ENCODE results near the gene TMED7. TPM values are rescaled to one million over a fixed set of nuclear protein-coding genes. Genes with fewer than 3 reads are reported as not detected.

Gene TMED7
- total RNA-seq, 3 donors from 2014 or later (not counting 1 experiment from before 2014, with no cell fraction given): 40.6 to 48.8 (median 48.1) TPM

GRCh38 chr5:115666023-115666422, 40.2 kb upstream of the TMED7 start:
- H3K36me3 ChIP-seq (ENCODE audit: control insufficient read depth, insufficient read depth, low read length): no peaks in the 10 kb centered on the region
- peaks cover 24 to 30% of the 10 kb centered on the region in 2 donors for H3K27me3 Mint-ChIP-seq (ENCODE audit: low read depth in 2 of 2)
- intact Hi-C loops (cut with micrococcal nuclease): no loop called here

DNA sequence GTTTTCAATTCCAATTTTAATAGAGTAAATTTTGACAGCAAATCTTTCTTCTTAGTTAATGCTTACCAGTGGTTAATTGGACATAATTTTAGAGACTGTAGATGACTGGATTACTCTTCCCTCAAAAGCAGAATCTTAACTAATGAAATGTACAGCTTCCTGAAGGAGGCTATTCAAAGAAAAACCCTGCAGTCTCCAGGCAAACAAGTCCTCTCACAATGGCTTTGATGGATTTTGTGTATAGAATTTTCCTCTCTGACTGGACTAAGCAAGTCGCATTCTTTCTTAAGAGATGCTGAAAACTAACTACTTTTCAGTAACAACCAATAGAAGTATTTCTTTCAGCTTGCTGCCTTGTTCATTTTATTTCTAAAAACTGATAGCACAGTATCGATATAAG, 35.7 kb upstream of the TMED7 start:
- Mint-ChIP-seq H3K27me3 (ENCODE audit: low read depth in 2 of 2) (peaks cover 23 to 56% of the 10 kb centered on the region in 2 donors), H3K9me3 (peaks cover under 1% of the 10 kb centered on the region in 2 donors), H3K4me3 (no peak overlapping the region), H3K4me1 (no peaks in the 10 kb centered on the region), H3K36me3 (peaks cover 8% of the 10 kb centered on the region), H3K27ac (no peak overlapping the region)
- no peaks in the 10 kb centered on the region for H3K9me3 ChIP-seq (ENCODE audit: control insufficient read depth, insufficient read depth, low read length)
- H3K4me3 ChIP-seq (ENCODE audit: low read length): no peak overlapping the region
- peaks cover 8% of the 10 kb centered on the region for H3K27me3 ChIP-seq (ENCODE audit: control insufficient read depth, insufficient read depth, low read length)
- no peaks in the 10 kb centered on the region for H3K36me3 ChIP-seq (ENCODE audit: control insufficient read depth, insufficient read depth, low read length)
- no peak for TF ChIP-seq CTCF (IDR thresholded peaks at IDR 0.05)
- no peak overlapping the region for H3K27ac ChIP-seq (ENCODE audit: low read length)
- intact Hi-C loops (cut with micrococcal nuclease): no loop called here
- H3K4me1 ChIP-seq (ENCODE audit: control insufficient read depth, insufficient read depth, low read length): no peaks in the 10 kb centered on the region
- ATAC-seq (no peak), DNase-seq (no peak)
- WGBS (ENCODE audit: insufficient coverage): no CpG with 5 or more reads among the region's 2 CpGs

More at GRCh38 chr5:115666023-115666422, 40.2 kb upstream of the TMED7 start:
- no peak overlapping the region for H3K27ac Mint-ChIP-seq
- H3K36me3 Mint-ChIP-seq: peaks cover 20% of the 10 kb centered on the region
- H3K27me3 ChIP-seq (ENCODE audit: control insufficient read depth, insufficient read depth, low read length): peaks cover 8% of the 10 kb centered on the region
- ATAC-seq (no peak), DNase-seq (no peak)
- no peak for TF ChIP-seq CTCF (IDR thresholded peaks at IDR 0.05)
- peaks cover 2% of the 10 kb centered on the region for H3K9me3 ChIP-seq (ENCODE audit: control insufficient read depth, insufficient read depth, low read length)
- H3K4me3 ChIP-seq (ENCODE audit: low read length): no peak overlapping the region
- WGBS (ENCODE audit: insufficient coverage): 89% methylated on average over 2 of the region's 2 CpGs
- H3K27ac ChIP-seq (ENCODE audit: low read length): no peak overlapping the region
- peaks cover 8 to 10% of the 10 kb centered on the region in 2 donors for H3K9me3 Mint-ChIP-seq
- no peaks in the 10 kb centered on the region for H3K4me1 Mint-ChIP-seq
- H3K4me3 Mint-ChIP-seq: no peak overlapping the region
- no peaks in the 10 kb centered on the region for H3K4me1 ChIP-seq (ENCODE audit: control insufficient read depth, insufficient read depth, low read length)

- 79% methylated on average over 4 of the region's 4 CpGs for WGBS (ENCODE audit: insufficient coverage)
- ATAC-seq (no peak), DNase-seq (no peak)
- peaks cover 5% of the 10 kb centered on the region for H3K27me3 ChIP-seq (ENCODE audit: control insufficient read depth, insufficient read depth, low read length)
- TF ChIP-seq CTCF (IDR thresholded peaks at IDR 0.05): no peak
- H3K4me3 ChIP-seq (ENCODE audit: low read length): no peak overlapping the region
- H3K36me3 ChIP-seq (ENCODE audit: control insufficient read depth, insufficient read depth, low read length): no peaks in the 10 kb centered on the region
- H3K4me3 Mint-ChIP-seq: no peak overlapping the region
- no peaks in the 10 kb centered on the region for H3K9me3 Mint-ChIP-seq
- no peak overlapping the region for H3K27ac Mint-ChIP-seq
- H3K4me1 ChIP-seq (ENCODE audit: control insufficient read depth, insufficient read depth, low read length): no peaks in the 10 kb centered on the region
- peaks cover 4% of the 10 kb centered on the region for H3K36me3 Mint-ChIP-seq
- H3K27ac ChIP-seq (ENCODE audit: low read length): no peak overlapping the region
- no peaks in the 10 kb centered on the region for H3K4me1 Mint-ChIP-seq
- H3K9me3 ChIP-seq (ENCODE audit: control insufficient read depth, insufficient read depth, low read length): no peaks in the 10 kb centered on the region
- H3K27me3 Mint-ChIP-seq (ENCODE audit: low read depth in 2 of 2): peaks cover 19 to 51% of the 10 kb centered on the region in 2 donors
- intact Hi-C loops (cut with micrococcal nuclease): no loop called here
These were observed 35.3 kb upstream of the TMED7 start for GRCh38 chr5:115661101-115661500.

- H3K27ac ChIP-seq (ENCODE audit: low read length): no peak overlapping the region
- H3K9me3 ChIP-seq (ENCODE audit: control insufficient read depth, insufficient read depth, low read length): no peaks in the 10 kb centered on the region
- no peaks in the 10 kb centered on the region for H3K9me3 Mint-ChIP-seq
- H3K27ac Mint-ChIP-seq: no peak overlapping the region
- H3K4me3 Mint-ChIP-seq: no peak overlapping the region
- H3K27me3 ChIP-seq (ENCODE audit: control insufficient read depth, insufficient read depth, low read length): peaks cover 3% of the 10 kb centered on the region
- 85% methylated on average over 1 of the region's 2 CpGs for WGBS (ENCODE audit: insufficient coverage)
- H3K27me3 Mint-ChIP-seq (ENCODE audit: low read depth in 2 of 2): peaks cover 14 to 40% of the 10 kb centered on the region in 2 donors
- ATAC-seq (no peak), DNase-seq (no peak)
- TF ChIP-seq CTCF (IDR thresholded peaks at IDR 0.05): no peak
- H3K36me3 ChIP-seq (ENCODE audit: control insufficient read depth, insufficient read depth, low read length): no peaks in the 10 kb centered on the region
- H3K4me1 Mint-ChIP-seq: no peaks in the 10 kb centered on the region
- H3K36me3 Mint-ChIP-seq: no peaks in the 10 kb centered on the region
- no peak overlapping the region for H3K4me3 ChIP-seq (ENCODE audit: low read length)
- no peaks in the 10 kb centered on the region for H3K4me1 ChIP-seq (ENCODE audit: control insufficient read depth, insufficient read depth, low read length)
- intact Hi-C loops (cut with micrococcal nuclease): no loop called here
These were observed 32.0 kb upstream of the TMED7 start for GRCh38 chr5:115657881-115658233.
